Keratinocyte (primary cell): ENCODE data around the gene SLF2. TPM values are rescaled to one million over a fixed set of nuclear protein-coding genes. Genes with fewer than 3 reads are reported as not detected.

Experiments
- DNase-seq: peaks from one replicate; pipeline ENCODE4 v3.0.0-alpha.2; 2011; ENCODE audit warnings: low read depth, missing footprints, low spot score
- FAIRE-seq: peaks from 2 replicates; lab custom pipeline; 2011; peaks lifted over from hg19 to GRCh38; lab: Jason Lieb, UNC
- H2AFZ ChIP-seq: 2 replicates; pipeline ENCODE4 v1.6.0; 2012; ENCODE audit warnings: low read length, control low read depth, inconsistent platforms; ENCODE audit not compliant: control insufficient read depth
- H3K27ac ChIP-seq: 2 replicates; pipeline ENCODE4 v1.5.1; 2011; ENCODE audit warnings: low read length; ENCODE audit not compliant: control insufficient read depth, insufficient read depth
- H3K27me3 ChIP-seq: 3 replicates; pipeline ENCODE4 v1.6.0; 2011; ENCODE audit warnings: low read length; ENCODE audit not compliant: control insufficient read depth, insufficient read depth; ENCODE audit errors: extremely low read depth
- H3K36me3 ChIP-seq, 2 experiments: 2 replicates in 1 of 2; 3 replicates in 1 of 2; pipeline ENCODE4 v1.5.1; 2011; ENCODE audit warnings: low read length in 2 of 2, mild to moderate bottlenecking in 1 of 2; ENCODE audit not compliant: control insufficient read depth in 2 of 2, insufficient read depth in 2 of 2; ENCODE audit errors: extremely low read depth in 1 of 2
- H3K4me1 ChIP-seq: 3 replicates; pipeline ENCODE4 v1.5.1; 2011; ENCODE audit warnings: low read length; ENCODE audit not compliant: control insufficient read depth, insufficient read depth; ENCODE audit errors: extremely low read depth
- H3K4me2 ChIP-seq: 3 replicates; pipeline ENCODE4 v1.6.0; 2011; ENCODE audit warnings: low read depth, low read length; ENCODE audit not compliant: control insufficient read depth, insufficient read depth; ENCODE audit errors: extremely low read depth
- H3K4me3 ChIP-seq, 3 experiments: fragments of 200-600 bp in 1 of 3; sonication (generic) in 1 of 3; 2 replicates in 2 of 3; 3 replicates in 1 of 3; pipeline ENCODE4 v1.5.1; 2011 to 2016; ENCODE audit warnings: low read length in 3 of 3, mild to moderate bottlenecking in 3 of 3, control low read depth in 2 of 3, inconsistent platforms in 1 of 3, low read depth in 1 of 3, mixed read lengths in 1 of 3, mixed run types in 1 of 3, moderate library complexity in 1 of 3; ENCODE audit not compliant: control insufficient read depth in 2 of 3, insufficient read depth in 2 of 3; ENCODE audit errors: extremely low read depth in 1 of 3
- H3K79me2 ChIP-seq: 2 replicates; pipeline ENCODE4 v1.6.0; 2012; ENCODE audit warnings: low read length; ENCODE audit not compliant: control insufficient read depth, insufficient read depth
- H3K9ac ChIP-seq: 3 replicates; pipeline ENCODE4 v1.6.0; 2011; ENCODE audit warnings: low read length; ENCODE audit not compliant: control insufficient read depth, insufficient read depth; ENCODE audit errors: extremely low read depth
- H3K9me1 ChIP-seq: 3 replicates; pipeline ENCODE4 v1.6.0; 2011; ENCODE audit warnings: low read length; ENCODE audit not compliant: control insufficient read depth, insufficient read depth; ENCODE audit errors: extremely low read depth
- H3K9me3 ChIP-seq: 2 replicates; pipeline ENCODE4 v1.5.1; 2012; ENCODE audit warnings: low read depth, low read length; ENCODE audit not compliant: control insufficient read depth
- H4K20me1 ChIP-seq: 3 replicates; pipeline ENCODE4 v1.6.0; 2011; ENCODE audit warnings: low read length; ENCODE audit not compliant: control insufficient read depth, insufficient read depth; ENCODE audit errors: extremely low read depth
- CTCF ChIP-seq, 3 experiments: IDR thresholded peaks in 1 of 3; conservative IDR thresholded peaks in 1 of 3; optimal IDR thresholded peaks in 1 of 3; 2 replicates in 2 of 3; 3 replicates in 1 of 3; pipeline versions ENCODE3 to v1.5.1; 2011; ENCODE audit warnings: low read length in 3 of 3, mild to moderate bottlenecking in 3 of 3, moderate library complexity in 2 of 3, control low read depth in 1 of 3, inconsistent platforms in 1 of 3; ENCODE audit not compliant: insufficient read depth in 2 of 3; ENCODE audit errors: extremely low read depth in 1 of 3
- EZH2 ChIP-seq: IDR thresholded peaks from one replicate; pipeline ENCODE4 v1.6.1; 2012; ENCODE audit warnings: inconsistent platforms, mild to moderate bottlenecking, low read length, moderate library complexity
- dilution Hi-C: fragments of 300-500 bp; cut with MboI; formaldehyde crosslinking; loops from one replicate; pipeline ENCODE4 v1.7.0; 2020; ENCODE audit warnings: low sequenced_read_pairs; ENCODE audit not compliant: extremely low pct_ligation_motif_present
- polyA plus RNA-seq, 5 experiments: library from polyadenylated mRNA; depleted of rRNA in 3 of 5; stranded (reverse) in 3 of 5; stranded (forward) in 1 of 5; unstranded in 1 of 5; fragments of >200 nt; gene quantifications; 1 replicate in 1 of 5; 2 replicates in 3 of 5; 3 replicates in 1 of 5; pipeline versions ENCODE4 v1.2.1 to v1.2.3, GENCODE V29; 2011 to 2012; ENCODE audit warnings: missing spikeins in 2 of 5, low read depth in 1 of 5, low replicate concordance in 1 of 5

The SLF2 gene
- polyA plus RNA-seq, 1 donor (not counting 4 experiments of a cell fraction or from before 2014, with no cell fraction given), result 7.1 TPM

GRCh38 chr10:100895346-100895745, 17.4 kb upstream of the SLF2 start:
- Histone ChIP-seq H3K4me3 (no peak overlapping the region), H3K4me1 (peaks cover 10% of the 10 kb centered on the region), H3K4me2 (no peak overlapping the region), H3K27ac (no peak overlapping the region), H3K27me3 (peaks cover 18% of the 10 kb centered on the region), H3K9me3 (no peaks in the 10 kb centered on the region), H3K36me3 (no peaks in the 10 kb centered on the region), H3K9me1 (no peaks in the 10 kb centered on the region), H3K9ac (no peak overlapping the region), H2AFZ (no peak overlapping the region), H4K20me1 (no peaks in the 10 kb centered on the region), H3K79me2 (no peaks in the 10 kb centered on the region)
- TF ChIP-seq CTCF (optimal IDR thresholded peaks at IDR 0.05 in 1 of 3, IDR thresholded peaks at IDR 0.05 in 1 of 3, conservative IDR thresholded peaks at IDR 0.05 in 1 of 3; ENCODE audit: extremely low read depth in 1 of 3, insufficient read depth in 2 of 3, low read length in 3 of 3) (no peak), EZH2 (no peak)
- dilution Hi-C loops, result loop anchor here (25.0 kb wide), 1 partner anchor 333 kb away; no protein-coding TSS in a partner anchor
- no peak for FAIRE-seq
- no peak for DNase-seq

- dilution Hi-C loops, result loop anchor here (25.0 kb wide), 1 partner anchor 334 kb away; no protein-coding TSS in a partner anchor
Observed at GRCh38 chr10:100895896-100896295, 16.9 kb upstream of the SLF2 start.

More at GRCh38 chr10:100895896-100896295, 16.9 kb upstream of the SLF2 start:
- FAIRE-seq, result no peak
- no peak overlapping the region for H3K4me2 ChIP-seq
- no peak overlapping the region for H2AFZ ChIP-seq
- no peak overlapping the region for H3K9ac ChIP-seq
- H3K4me1 ChIP-seq, result peaks cover 4% of the 10 kb centered on the region
- TF ChIP-seq EZH2, result no peak
- no peak overlapping the region for H3K27ac ChIP-seq
- H3K4me3 ChIP-seq, result no peak overlapping the region
- H3K9me1 ChIP-seq, result no peaks in the 10 kb centered on the region
- peaks cover 19% of the 10 kb centered on the region for H3K27me3 ChIP-seq
- no peaks in the 10 kb centered on the region for H3K79me2 ChIP-seq
- DNase-seq, result no peak
- no peaks in the 10 kb centered on the region for H4K20me1 ChIP-seq
- no peaks in the 10 kb centered on the region for H3K9me3 ChIP-seq
- no peaks in the 10 kb centered on the region for H3K36me3 ChIP-seq
